GM13977 (cell line): ENCODE measurements around the gene C3.

Experiments used
- DNase-seq: peaks from one replicate; pipeline ENCODE4 v3.0.0; 2012; ENCODE audit warnings: low spot score
- in situ Hi-C: fragments of 300-500 bp; cut with MboI; formaldehyde crosslinking; loops from one replicate; pipeline ENCODE4 v1.12.0; 2022; ENCODE audit warnings: low sequenced_read_pairs, low pct_unique_long_range_greater_than_20kb, mixed read lengths, inconsistent platforms; ENCODE audit not compliant: unreplicated experiment
- TF ChIP-seq, protein P1 (sequence below): IDR thresholded peaks from 2 replicates; pipeline ENCODE4 v1.5.1; 2012; ENCODE audit warnings: mild to moderate bottlenecking, control low read depth; ENCODE audit not compliant: insufficient read depth; ENCODE audit errors: extremely low read depth, missing control alignments

Gene C3

GRCh38 chr19:6736917-6737283 lies 16.4 kb upstream of the C3 start:
- TF ChIP-seq, protein P1, sequence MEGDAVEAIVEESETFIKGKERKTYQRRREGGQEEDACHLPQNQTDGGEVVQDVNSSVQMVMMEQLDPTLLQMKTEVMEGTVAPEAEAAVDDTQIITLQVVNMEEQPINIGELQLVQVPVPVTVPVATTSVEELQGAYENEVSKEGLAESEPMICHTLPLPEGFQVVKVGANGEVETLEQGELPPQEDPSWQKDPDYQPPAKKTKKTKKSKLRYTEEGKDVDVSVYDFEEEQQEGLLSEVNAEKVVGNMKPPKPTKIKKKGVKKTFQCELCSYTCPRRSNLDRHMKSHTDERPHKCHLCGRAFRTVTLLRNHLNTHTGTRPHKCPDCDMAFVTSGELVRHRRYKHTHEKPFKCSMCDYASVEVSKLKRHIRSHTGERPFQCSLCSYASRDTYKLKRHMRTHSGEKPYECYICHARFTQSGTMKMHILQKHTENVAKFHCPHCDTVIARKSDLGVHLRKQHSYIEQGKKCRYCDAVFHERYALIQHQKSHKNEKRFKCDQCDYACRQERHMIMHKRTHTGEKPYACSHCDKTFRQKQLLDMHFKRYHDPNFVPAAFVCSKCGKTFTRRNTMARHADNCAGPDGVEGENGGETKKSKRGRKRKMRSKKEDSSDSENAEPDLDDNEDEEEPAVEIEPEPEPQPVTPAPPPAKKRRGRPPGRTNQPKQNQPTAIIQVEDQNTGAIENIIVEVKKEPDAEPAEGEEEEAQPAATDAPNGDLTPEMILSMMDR: no peak
- in situ Hi-C loops: loop anchor here (10.0 kb wide), 1 partner anchor 212 kb away; no protein-coding TSS in a partner anchor
- no peak for DNase-seq

GRCh38 chr19:6736169-6736916 lies 15.9 kb upstream of the C3 start:
- TF ChIP-seq, protein P1: peak; percentile 73
- peak; percentile 88 for DNase-seq
- in situ Hi-C loops: loop anchor here (10.0 kb wide), 1 partner anchor 212 kb away; no protein-coding TSS in a partner anchor

DNA sequence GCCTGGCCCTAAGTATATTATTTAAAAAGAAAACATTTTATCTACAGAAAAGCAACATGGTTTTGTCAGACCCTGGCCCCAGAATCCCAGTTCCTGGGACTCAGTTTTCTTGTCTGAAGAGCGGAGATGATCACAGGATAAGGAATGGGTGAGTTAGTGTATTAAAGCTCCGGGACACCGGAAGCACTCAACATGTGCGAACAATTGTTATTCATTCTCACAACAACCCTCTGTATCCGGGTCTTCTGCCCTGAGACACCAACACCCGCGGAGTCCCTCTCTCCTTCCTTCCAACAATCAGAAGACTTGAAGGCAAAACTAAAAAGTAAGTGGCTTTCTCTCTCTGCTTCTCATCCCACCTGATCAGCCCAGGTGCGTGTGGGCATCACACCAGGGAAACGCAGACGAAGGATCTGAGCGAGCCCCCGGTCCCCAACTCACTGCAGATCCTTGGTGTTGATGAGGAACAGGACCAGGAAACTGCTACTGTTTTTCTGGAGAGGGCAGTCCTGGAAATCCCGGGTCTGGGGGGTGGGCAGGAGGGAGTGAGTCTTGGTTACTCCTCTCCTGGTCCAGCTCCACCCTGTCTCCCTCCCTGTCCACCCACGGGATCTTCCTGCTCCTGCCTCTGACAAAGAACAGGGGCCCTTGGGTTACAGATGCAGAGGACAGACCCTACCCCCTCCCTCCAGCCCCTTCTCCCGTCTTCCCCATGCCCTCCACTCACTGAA lies 14.9 kb upstream of the C3 start:
- TF ChIP-seq, protein P1: no peak
- DNase-seq: no peak
- in situ Hi-C loops: loop anchor here (10.0 kb wide), 1 partner anchor 211 kb away; no protein-coding TSS in a partner anchor

DNA sequence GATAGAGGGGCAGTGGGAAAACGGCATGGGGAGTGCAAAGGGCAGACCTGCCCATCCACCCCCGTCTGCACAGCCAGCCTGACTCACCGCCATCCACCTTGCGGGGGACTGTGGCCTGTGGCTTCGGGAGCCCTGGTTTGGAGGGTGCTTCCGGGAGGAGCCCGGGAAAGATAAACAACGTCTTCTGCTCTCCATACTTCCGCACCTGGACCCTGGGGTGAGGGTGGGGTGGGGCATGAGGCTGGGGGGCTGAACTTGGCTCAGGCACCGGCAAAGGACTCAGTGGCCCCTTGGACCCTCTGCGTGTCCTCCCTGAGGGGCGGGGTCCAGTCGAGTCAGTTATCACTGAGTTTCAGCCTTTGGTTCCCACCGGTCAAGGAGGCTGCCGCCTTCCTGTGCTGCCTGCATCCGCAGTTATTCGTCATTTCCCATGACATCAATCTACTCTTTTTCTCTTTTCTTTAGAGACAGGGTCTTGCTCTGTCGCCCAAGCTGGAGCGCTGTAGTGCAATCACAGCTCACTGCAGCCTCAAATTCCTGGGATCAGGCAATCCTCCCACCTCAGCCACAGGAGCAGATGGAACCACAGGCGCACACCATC lies 13.7 kb upstream of the C3 start:
- in situ Hi-C loops: loop anchor here (10.0 kb wide), 1 partner anchor 209 kb away; no protein-coding TSS in a partner anchor
- DNase-seq: no peak
- TF ChIP-seq, protein P1: no peak

DNA sequence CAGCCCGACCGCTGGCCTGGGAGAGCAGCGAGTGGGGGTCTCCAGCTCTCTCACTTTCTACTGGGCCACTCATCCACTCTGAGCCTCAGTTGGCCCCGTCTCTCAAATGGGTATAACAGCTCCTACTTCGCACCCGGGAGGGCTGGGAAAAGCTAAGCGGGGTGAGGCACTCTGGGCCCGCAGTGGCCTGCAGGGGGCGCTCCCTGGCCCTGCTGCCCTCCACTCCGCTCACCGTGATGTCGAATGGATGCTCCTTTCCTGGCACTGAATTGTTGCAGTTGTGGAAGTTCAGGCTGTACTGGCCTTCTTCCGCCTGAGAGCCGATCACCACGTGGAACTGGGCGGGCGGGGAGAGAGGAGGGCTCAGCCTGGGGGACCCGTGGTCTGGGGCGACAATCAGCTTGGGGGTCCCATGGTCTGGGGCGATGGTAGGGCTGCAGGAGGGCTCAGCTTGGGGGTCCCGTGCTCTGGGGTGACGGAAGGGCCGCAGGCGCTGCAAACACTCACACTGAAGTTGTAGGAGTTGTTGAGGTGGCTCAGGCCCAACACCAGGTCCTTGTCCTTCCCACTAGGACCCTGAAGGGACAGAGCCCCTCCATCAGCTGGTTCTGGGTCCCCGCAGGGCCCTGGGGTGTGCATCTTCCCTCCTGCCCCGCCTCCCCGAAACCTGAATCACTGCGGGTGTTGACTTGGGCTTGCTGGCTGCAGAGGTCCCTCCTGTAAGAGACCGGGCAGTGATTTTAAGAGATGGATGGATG lies 13.1 kb upstream of the C3 start:
- no peak for DNase-seq
- TF ChIP-seq, protein P1: peak; percentile 35
- in situ Hi-C loops: loop anchor here (10.0 kb wide), 1 partner anchor 209 kb away; no protein-coding TSS in a partner anchor

- no peak for DNase-seq
- in situ Hi-C loops: loop anchor here (10.0 kb wide), 1 partner anchor 208 kb away; no protein-coding TSS in a partner anchor
- TF ChIP-seq, protein P1: no peak
These were observed 12.4 kb upstream of the C3 start for GRCh38 chr19:6732803-6733337.
